PC-9 (cell line): ENCODE results near the gene FLT3. TPM values are rescaled to one million over a fixed set of nuclear protein-coding genes. Genes with fewer than 3 reads are reported as not detected.

Source experiments
- BruUV-seq: library from RNA; stranded (reverse); fragments of 400-500 nt; replicated peaks from 2 replicates; lab custom pipeline; 2021; lab: Mats Ljungman, UMichigan
- CTCF ChIA-PET: fragments of 300-600 bp; sonication (Branson Sonifier 250); formaldehyde crosslinking; loops from one replicate; lab custom pipeline; 2022; ENCODE audit warnings: antibody characterized with exemption; lab: Charles Lee
- POLR2A ChIA-PET: fragments of 300-600 bp; sonication (Branson Sonifier 250); formaldehyde crosslinking; loops from one replicate; lab custom pipeline; 2022; ENCODE audit warnings: antibody characterized with exemption; ENCODE audit not compliant: unreplicated experiment; lab: Charles Lee
- DNase-seq, 2 experiments: peaks; one replicate each; pipeline versions ENCODE4 v3.0.0 to v3.0.0-alpha.2; 2015 to 2022; ENCODE audit warnings: mixed read lengths in 1 of 2
- H2AFZ ChIP-seq: fragments of 200-600 bp; sonication (generic); 2 replicates; pipeline ENCODE4 v1.8.1; 2017; ENCODE audit warnings: antibody characterized with exemption
- H3F3A ChIP-seq: fragments of 200-600 bp; sonication (generic); 2 replicates; pipeline ENCODE4 v1.8.1; 2017; ENCODE audit warnings: antibody characterized with exemption, mild to moderate bottlenecking, low read depth; ENCODE audit not compliant: insufficient read depth
- H3K27ac ChIP-seq: fragments of 200-600 bp; sonication (generic); 2 replicates; pipeline ENCODE4 v1.6.1; 2016; ENCODE audit warnings: mixed run types
- H3K27me3 ChIP-seq: fragments of 200-600 bp; sonication (generic); 2 replicates; pipeline ENCODE4 v1.6.1; 2016; ENCODE audit warnings: low read depth, mixed run types; ENCODE audit not compliant: insufficient read depth
- H3K36me3 ChIP-seq: fragments of 200-600 bp; sonication (generic); 2 replicates; pipeline ENCODE4 v1.6.1; 2016; ENCODE audit warnings: low read depth, mixed run types
- H3K4me1 ChIP-seq: fragments of 200-600 bp; sonication (generic); replicated peaks from 2 replicates; pipeline ENCODE4 v1.6.1; 2016; ENCODE audit warnings: mixed run types; ENCODE audit not compliant: insufficient read depth
- H3K4me2 ChIP-seq: fragments of 200-600 bp; sonication (generic); 2 replicates; pipeline ENCODE4 v1.6.1; 2017; ENCODE audit warnings: mixed run types
- H3K4me3 ChIP-seq: fragments of 200-600 bp; sonication (generic); 2 replicates; pipeline ENCODE4 v1.6.1; 2016; ENCODE audit warnings: mixed run types
- H3K79me2 ChIP-seq: fragments of 200-600 bp; sonication (generic); 2 replicates; pipeline ENCODE4 v1.6.1; 2017; ENCODE audit warnings: low read depth, mixed run types
- H3K9me2 ChIP-seq: fragments of 200-600 bp; sonication (generic); 2 replicates; pipeline ENCODE4 v1.8.1; 2017; ENCODE audit warnings: mild to moderate bottlenecking; ENCODE audit not compliant: insufficient read depth
- H3K9me3 ChIP-seq: fragments of 200-600 bp; sonication (generic); 2 replicates; pipeline ENCODE4 v1.8.1; 2016; ENCODE audit warnings: low read depth; ENCODE audit not compliant: insufficient read depth
- H4K20me1 ChIP-seq: fragments of 200-600 bp; sonication (generic); 2 replicates; pipeline ENCODE4 v1.8.1; 2017; ENCODE audit not compliant: insufficient read depth
- CTCF ChIP-seq: fragments of 200-600 bp; sonication (generic); conservative IDR thresholded peaks from 2 replicates; pipeline ENCODE4 v1.6.1; 2017; ENCODE audit warnings: mixed run types, antibody characterized with exemption, mild to moderate bottlenecking, moderate library complexity
- EZH2 ChIP-seq: fragments of 200-600 bp; sonication (generic); IDR thresholded peaks from 2 replicates; pipeline ENCODE4 v1.8.0; 2017; ENCODE audit warnings: antibody characterized with exemption, low read depth
- intact Hi-C: fragments of 100-400 bp; cut with micrococcal nuclease; formaldehyde crosslinking; loops from one replicate; pipeline ENCODE4 v1.10.0; 2022; ENCODE audit not compliant: unreplicated experiment
- total RNA-seq: library from RNA; stranded (reverse); gene quantifications from 2 replicates; pipeline ENCODE4 v1.2.3, GENCODE V29; 2021

FLT3 gene
- total RNA-seq, 1 experiment from 2014 or later, result not detected

GRCh38 chr13:27961227-27962085 lies 138.9 kb downstream of the FLT3 start:
- Histone ChIP-seq H3K79me2 (no peaks in the 10 kb centered on the region), H4K20me1 (no peaks in the 10 kb centered on the region; the same call in 1 of the 2 replicates), H3K4me1 (peaks cover 60% of the 10 kb centered on the region), H3K36me3 (no peaks in the 10 kb centered on the region), H2AFZ (no peak overlapping the region), H3K27me3 (peaks cover 8% of the 10 kb centered on the region), H3K9me2 (no peaks in the 10 kb centered on the region), H3K27ac (no peak overlapping the region), H3F3A (peaks cover 15% of the 10 kb centered on the region; the same call in 1 of the 2 replicates), H3K4me3 (peak overlapping the region; percentile 39; the same call in 1 of the 2 replicates), H3K4me2 (peak overlapping the region; percentile 75), H3K9me3 (no peaks in the 10 kb centered on the region)
- no peak for DNase-seq
- POLR2A ChIA-PET, result interaction anchor here (0.7 kb wide), 1 partner anchor 122 kb away, joined by 3 read pairs; no protein-coding TSS in a partner anchor
- TF ChIP-seq EZH2 (no peak), CTCF (no peak)
- CTCF ChIA-PET, result no interaction called here
- intact Hi-C loops, result no loop called here
- no TSS peak for BruUV-seq

- peaks cover 6% of the 10 kb centered on the region for H3K27me3 ChIP-seq
- peaks cover 19% of the 10 kb centered on the region; the same call in 1 of the 2 replicates for H3F3A ChIP-seq
- H2AFZ ChIP-seq, result peak overlapping the region; percentile 58; the same call in 1 of the 2 replicates
- intact Hi-C loops, result no loop called here
- ChIA-PET POLR2A (interaction anchor here (0.6 kb wide), 1 partner anchor 92 kb away, joined by 3 read pairs; no protein-coding TSS in a partner anchor), CTCF (no interaction called here)
- no peak overlapping the region for H3K27ac ChIP-seq
- H4K20me1 ChIP-seq, result no peaks in the 10 kb centered on the region; the same call in 1 of the 2 replicates
- peak; percentile 19 to 52 for DNase-seq
- H3K4me3 ChIP-seq, result peak overlapping the region; percentile 39; the same call in 1 of the 2 replicates
- H3K9me3 ChIP-seq, result no peaks in the 10 kb centered on the region
- no peaks in the 10 kb centered on the region for H3K9me2 ChIP-seq
- H3K36me3 ChIP-seq, result no peaks in the 10 kb centered on the region
- no TSS peak for BruUV-seq
- peaks cover 65% of the 10 kb centered on the region for H3K4me1 ChIP-seq
- H3K79me2 ChIP-seq, result no peaks in the 10 kb centered on the region
- H3K4me2 ChIP-seq, result peak overlapping the region; percentile 75
- TF ChIP-seq CTCF (peak; percentile 50), EZH2 (no peak)
Measured at GRCh38 chr13:27960362-27961226, 139.8 kb downstream of the FLT3 start.

- no peaks in the 10 kb centered on the region; the same call in 1 of the 2 replicates for H4K20me1 ChIP-seq
- no peak overlapping the region for H3K27ac ChIP-seq
- no peaks in the 10 kb centered on the region for H3K9me3 ChIP-seq
- intact Hi-C loops, result no loop called here
- H2AFZ ChIP-seq, result no peak overlapping the region
- CTCF ChIA-PET, result no interaction called here
- peaks cover 65% of the 10 kb centered on the region for H3K4me1 ChIP-seq
- H3K9me2 ChIP-seq, result no peaks in the 10 kb centered on the region
- H3K79me2 ChIP-seq, result no peaks in the 10 kb centered on the region
- no peak for TF ChIP-seq EZH2
- H3K36me3 ChIP-seq, result no peaks in the 10 kb centered on the region
- H3K27me3 ChIP-seq, result peaks cover 3% of the 10 kb centered on the region; the same call in 1 of the 2 replicates
- BruUV-seq, result no TSS peak
- no peak for DNase-seq
- POLR2A ChIA-PET, result no interaction called here
- peaks cover 19% of the 10 kb centered on the region; the same call in 1 of the 2 replicates for H3F3A ChIP-seq
- peak overlapping the region; percentile 75 for H3K4me2 ChIP-seq
- no peak overlapping the region for H3K4me3 ChIP-seq
Measured at GRCh38 chr13:27959976-27960361, 140.4 kb downstream of the FLT3 start.
